K562 (cell line): Measurements from ENCODE around the gene PTPRE.

Experiments used
- CHD2 ChIP-seq: IDR thresholded peaks from 2 replicates; pipeline ENCODE4 v1.6.1; 2011; ENCODE audit warnings: low read depth, low read length
- CHD4 ChIP-seq: fragments of 200-600 bp; sonication (generic); IDR thresholded peaks from 3 replicates; pipeline ENCODE4 v1.6.1; 2012; ENCODE audit warnings: low read depth, mild to moderate bottlenecking, mixed read lengths, low read length, inconsistent platforms; ENCODE audit not compliant: insufficient read depth, insufficient replicate concordance, poor library complexity, severe bottlenecking
- MAFK ChIP-seq: IDR thresholded peaks from 2 replicates; pipeline ENCODE4 v1.6.1; 2011; ENCODE audit warnings: low read length, improper control_type of control experiment
- RFX5 ChIP-seq: IDR thresholded peaks from 2 replicates; pipeline ENCODE4 v1.6.1; 2011; ENCODE audit warnings: low read depth, mild to moderate bottlenecking, improper control_type of control experiment, low read length
- XRCC5 ChIP-seq: fragments of 200-400 bp; formaldehyde crosslinking; IDR thresholded peaks from 2 replicates; pipeline ENCODE4 v1.6.1; 2017; ENCODE audit warnings: low read depth, mild to moderate bottlenecking, low read length
- ZNF121 ChIP-seq: sonication (generic); formaldehyde crosslinking; conservative IDR thresholded peaks from 2 replicates; pipeline ENCODE4 v1.8.0; 2022; ENCODE audit warnings: missing genetic modification reagents
- TF ChIP-seq, protein P1 (sequence below): IDR thresholded peaks from 2 replicates; pipeline ENCODE4 v1.6.1; 2012; ENCODE audit warnings: low read depth, low read length, improper control_type of control experiment, borderline replicate concordance
- TF ChIP-seq, protein P2 (sequence below): fragments of 150-350 bp; IDR thresholded peaks from 2 replicates; pipeline ENCODE4 v1.6.1; 2014; ENCODE audit warnings: low read depth, mild to moderate bottlenecking, low read length, borderline replicate concordance
- TF ChIP-seq, protein P3 (sequence below), 2 experiments: fragments of 450-650 bp; formaldehyde crosslinking in 1 of 2; IDR thresholded peaks; 2 replicates each; pipeline versions ENCODE4 v1.4.0 to v1.6.1; 2014 to 2020; ENCODE audit warnings: mild to moderate bottlenecking in 2 of 2, borderline replicate concordance in 1 of 2, low read depth in 1 of 2
- TF ChIP-seq, protein P4 (sequence below), 3 experiments: IDR thresholded peaks in 2 of 3; conservative IDR thresholded peaks in 1 of 3; 2 replicates each; pipeline ENCODE4 v1.5.1; 2011 to 2012; ENCODE audit warnings: low read length in 3 of 3, mild to moderate bottlenecking in 3 of 3, control low read depth in 2 of 3, improper control_type of control experiment in 1 of 3, inconsistent platforms in 1 of 3, low read depth in 1 of 3, mixed read lengths in 1 of 3, moderate library complexity in 1 of 3; ENCODE audit not compliant: insufficient read depth in 2 of 3

DNA sequence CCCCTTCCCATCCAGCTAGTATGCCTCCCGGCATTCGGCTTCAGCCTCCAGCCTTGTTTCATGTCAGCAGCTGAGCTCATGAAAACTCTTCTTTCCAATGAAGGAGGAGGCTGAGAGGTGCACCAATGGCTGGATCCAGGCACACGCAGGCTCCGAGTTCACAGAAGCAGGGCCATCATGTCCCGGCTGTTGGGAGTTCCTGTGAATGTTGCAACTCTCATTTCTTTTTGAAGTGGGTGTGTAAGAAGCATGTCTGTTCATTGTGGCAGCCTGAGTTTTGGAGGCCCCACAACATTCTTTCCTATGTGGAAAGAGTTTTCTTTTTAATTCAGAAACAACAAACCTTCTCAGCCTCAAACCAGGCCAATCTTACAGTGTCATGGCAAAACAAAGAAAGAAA lies 89.7 kb downstream of the PTPRE start:
- no peak for TF ChIP-seq RFX5
- TF ChIP-seq, protein P1, sequence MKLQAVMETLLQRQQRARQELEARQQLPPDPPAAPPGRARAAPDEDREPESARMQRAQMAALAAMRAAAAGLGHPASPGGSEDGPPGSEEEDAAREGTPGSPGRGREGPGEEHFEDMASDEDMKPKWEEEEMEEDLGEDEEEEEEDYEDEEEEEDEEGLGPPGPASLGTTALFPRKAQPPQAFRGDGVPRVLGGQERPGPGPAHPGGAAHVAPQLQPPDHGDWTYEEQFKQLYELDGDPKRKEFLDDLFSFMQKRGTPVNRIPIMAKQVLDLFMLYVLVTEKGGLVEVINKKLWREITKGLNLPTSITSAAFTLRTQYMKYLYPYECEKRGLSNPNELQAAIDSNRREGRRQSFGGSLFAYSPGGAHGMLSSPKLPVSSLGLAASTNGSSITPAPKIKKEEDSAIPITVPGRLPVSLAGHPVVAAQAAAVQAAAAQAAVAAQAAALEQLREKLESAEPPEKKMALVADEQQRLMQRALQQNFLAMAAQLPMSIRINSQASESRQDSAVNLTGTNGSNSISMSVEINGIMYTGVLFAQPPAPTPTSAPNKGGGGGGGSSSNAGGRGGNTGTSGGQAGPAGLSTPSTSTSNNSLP, result no peak
- no peak for TF ChIP-seq CHD2
- no peak for TF ChIP-seq ZNF121 (CRISPR knock-in tag)
- TF ChIP-seq, protein P2, sequence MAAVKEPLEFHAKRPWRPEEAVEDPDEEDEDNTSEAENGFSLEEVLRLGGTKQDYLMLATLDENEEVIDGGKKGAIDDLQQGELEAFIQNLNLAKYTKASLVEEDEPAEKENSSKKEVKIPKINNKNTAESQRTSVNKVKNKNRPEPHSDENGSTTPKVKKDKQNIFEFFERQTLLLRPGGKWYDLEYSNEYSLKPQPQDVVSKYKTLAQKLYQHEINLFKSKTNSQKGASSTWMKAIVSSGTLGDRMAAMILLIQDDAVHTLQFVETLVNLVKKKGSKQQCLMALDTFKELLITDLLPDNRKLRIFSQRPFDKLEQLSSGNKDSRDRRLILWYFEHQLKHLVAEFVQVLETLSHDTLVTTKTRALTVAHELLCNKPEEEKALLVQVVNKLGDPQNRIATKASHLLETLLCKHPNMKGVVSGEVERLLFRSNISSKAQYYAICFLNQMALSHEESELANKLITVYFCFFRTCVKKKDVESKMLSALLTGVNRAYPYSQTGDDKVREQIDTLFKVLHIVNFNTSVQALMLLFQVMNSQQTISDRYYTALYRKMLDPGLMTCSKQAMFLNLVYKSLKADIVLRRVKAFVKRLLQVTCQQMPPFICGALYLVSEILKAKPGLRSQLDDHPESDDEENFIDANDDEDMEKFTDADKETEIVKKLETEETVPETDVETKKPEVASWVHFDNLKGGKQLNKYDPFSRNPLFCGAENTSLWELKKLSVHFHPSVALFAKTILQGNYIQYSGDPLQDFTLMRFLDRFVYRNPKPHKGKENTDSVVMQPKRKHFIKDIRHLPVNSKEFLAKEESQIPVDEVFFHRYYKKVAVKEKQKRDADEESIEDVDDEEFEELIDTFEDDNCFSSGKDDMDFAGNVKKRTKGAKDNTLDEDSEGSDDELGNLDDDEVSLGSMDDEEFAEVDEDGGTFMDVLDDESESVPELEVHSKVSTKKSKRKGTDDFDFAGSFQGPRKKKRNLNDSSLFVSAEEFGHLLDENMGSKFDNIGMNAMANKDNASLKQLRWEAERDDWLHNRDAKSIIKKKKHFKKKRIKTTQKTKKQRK, result no peak
- TF ChIP-seq CHD4, result no peak
- TF ChIP-seq, protein P3, sequence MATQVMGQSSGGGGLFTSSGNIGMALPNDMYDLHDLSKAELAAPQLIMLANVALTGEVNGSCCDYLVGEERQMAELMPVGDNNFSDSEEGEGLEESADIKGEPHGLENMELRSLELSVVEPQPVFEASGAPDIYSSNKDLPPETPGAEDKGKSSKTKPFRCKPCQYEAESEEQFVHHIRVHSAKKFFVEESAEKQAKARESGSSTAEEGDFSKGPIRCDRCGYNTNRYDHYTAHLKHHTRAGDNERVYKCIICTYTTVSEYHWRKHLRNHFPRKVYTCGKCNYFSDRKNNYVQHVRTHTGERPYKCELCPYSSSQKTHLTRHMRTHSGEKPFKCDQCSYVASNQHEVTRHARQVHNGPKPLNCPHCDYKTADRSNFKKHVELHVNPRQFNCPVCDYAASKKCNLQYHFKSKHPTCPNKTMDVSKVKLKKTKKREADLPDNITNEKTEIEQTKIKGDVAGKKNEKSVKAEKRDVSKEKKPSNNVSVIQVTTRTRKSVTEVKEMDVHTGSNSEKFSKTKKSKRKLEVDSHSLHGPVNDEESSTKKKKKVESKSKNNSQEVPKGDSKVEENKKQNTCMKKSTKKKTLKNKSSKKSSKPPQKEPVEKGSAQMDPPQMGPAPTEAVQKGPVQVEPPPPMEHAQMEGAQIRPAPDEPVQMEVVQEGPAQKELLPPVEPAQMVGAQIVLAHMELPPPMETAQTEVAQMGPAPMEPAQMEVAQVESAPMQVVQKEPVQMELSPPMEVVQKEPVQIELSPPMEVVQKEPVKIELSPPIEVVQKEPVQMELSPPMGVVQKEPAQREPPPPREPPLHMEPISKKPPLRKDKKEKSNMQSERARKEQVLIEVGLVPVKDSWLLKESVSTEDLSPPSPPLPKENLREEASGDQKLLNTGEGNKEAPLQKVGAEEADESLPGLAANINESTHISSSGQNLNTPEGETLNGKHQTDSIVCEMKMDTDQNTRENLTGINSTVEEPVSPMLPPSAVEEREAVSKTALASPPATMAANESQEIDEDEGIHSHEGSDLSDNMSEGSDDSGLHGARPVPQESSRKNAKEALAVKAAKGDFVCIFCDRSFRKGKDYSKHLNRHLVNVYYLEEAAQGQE (IDR thresholded peaks at IDR 0.05; ENCODE audit: borderline replicate concordance), result no peak
- TF ChIP-seq, protein P3 (CRISPR knock-in tag; IDR thresholded peaks at IDR 0.05; ENCODE audit: low read depth), result no peak
- TF ChIP-seq, protein P4, sequence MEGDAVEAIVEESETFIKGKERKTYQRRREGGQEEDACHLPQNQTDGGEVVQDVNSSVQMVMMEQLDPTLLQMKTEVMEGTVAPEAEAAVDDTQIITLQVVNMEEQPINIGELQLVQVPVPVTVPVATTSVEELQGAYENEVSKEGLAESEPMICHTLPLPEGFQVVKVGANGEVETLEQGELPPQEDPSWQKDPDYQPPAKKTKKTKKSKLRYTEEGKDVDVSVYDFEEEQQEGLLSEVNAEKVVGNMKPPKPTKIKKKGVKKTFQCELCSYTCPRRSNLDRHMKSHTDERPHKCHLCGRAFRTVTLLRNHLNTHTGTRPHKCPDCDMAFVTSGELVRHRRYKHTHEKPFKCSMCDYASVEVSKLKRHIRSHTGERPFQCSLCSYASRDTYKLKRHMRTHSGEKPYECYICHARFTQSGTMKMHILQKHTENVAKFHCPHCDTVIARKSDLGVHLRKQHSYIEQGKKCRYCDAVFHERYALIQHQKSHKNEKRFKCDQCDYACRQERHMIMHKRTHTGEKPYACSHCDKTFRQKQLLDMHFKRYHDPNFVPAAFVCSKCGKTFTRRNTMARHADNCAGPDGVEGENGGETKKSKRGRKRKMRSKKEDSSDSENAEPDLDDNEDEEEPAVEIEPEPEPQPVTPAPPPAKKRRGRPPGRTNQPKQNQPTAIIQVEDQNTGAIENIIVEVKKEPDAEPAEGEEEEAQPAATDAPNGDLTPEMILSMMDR (IDR thresholded peaks at IDR 0.05 in 2 of 3, conservative IDR thresholded peaks at IDR 0.05 in 1 of 3; ENCODE audit: insufficient read depth in 2 of 3, low read depth in 1 of 3, low read length in 3 of 3), result no peak
- TF ChIP-seq XRCC5, result no peak
- no peak for TF ChIP-seq MAFK
